Activated CD4-positive, alpha-beta memory T cell treated with anti-CD3 and anti-CD28 coated beads, Interleukin-2, amount 10 ng/mL, durations not matched to agents 7 days and 5 days (primary cell): ENCODE data around the gene AFAP1L2. TPM values are rescaled to one million over a fixed set of nuclear protein-coding genes. Genes with fewer than 3 reads are reported as not detected.

Experiments
- CTCF ChIA-PET: fragments of 350-600 bp; sonication (Branson Sonifier 250); formaldehyde crosslinking; loops from one replicate; lab custom pipeline; 2021; ENCODE audit warnings: antibody characterized with exemption, inconsistent platforms; lab: Charles Lee
- POLR2A ChIA-PET: fragments of 350-600 bp; sonication (Branson Sonifier 250); formaldehyde crosslinking; loops from one replicate; lab custom pipeline; 2021; ENCODE audit warnings: antibody characterized with exemption; lab: Charles Lee
- DNase-seq: peaks from one replicate; pipeline ENCODE4 v3.0.0-alpha.2; 2020
- H3K27ac Mint-ChIP-seq: one replicate; pipeline ENCODE4 v1.8.0; 2021; ENCODE audit warnings: mild to moderate bottlenecking, mixed read lengths
- H3K27me3 Mint-ChIP-seq: one replicate; pipeline ENCODE4 v1.8.0; 2021; ENCODE audit warnings: mixed read lengths
- H3K36me3 Mint-ChIP-seq: one replicate; pipeline ENCODE4 v1.8.0; 2021; ENCODE audit warnings: low read depth, mixed read lengths
- H3K4me1 Mint-ChIP-seq: one replicate; pipeline ENCODE4 v1.8.0; 2021; ENCODE audit warnings: mixed read lengths
- H3K4me3 Mint-ChIP-seq: one replicate; pipeline ENCODE4 v1.8.0; 2021; ENCODE audit warnings: mild to moderate bottlenecking, mixed read lengths
- H3K9me3 Mint-ChIP-seq: one replicate; pipeline ENCODE4 v1.8.0; 2021; ENCODE audit warnings: mixed read lengths
- total RNA-seq, 2 experiments: library from RNA; stranded (reverse); gene quantifications; one replicate each; pipeline ENCODE4 v1.2.3, GENCODE V29; 2021

Gene AFAP1L2
- total RNA-seq, 2 experiments from 2014 or later, result 1.5 to 1.9 TPM

- H3K4me1 Mint-ChIP-seq, result no peaks in the 10 kb centered on the region
- no peaks in the 10 kb centered on the region for H3K36me3 Mint-ChIP-seq
- H3K27ac Mint-ChIP-seq, result no peak overlapping the region
- no peak for DNase-seq
- no peaks in the 10 kb centered on the region for H3K9me3 Mint-ChIP-seq
- H3K4me3 Mint-ChIP-seq, result no peak overlapping the region
- ChIA-PET POLR2A (no interaction called here), CTCF (interaction anchor here (1.3 kb wide), 1 partner anchor 72 kb away, joined by 3 read pairs; no protein-coding TSS in a partner anchor)
- peaks cover 36% of the 10 kb centered on the region for H3K27me3 Mint-ChIP-seq
These were observed 27.8 kb downstream of the AFAP1L2 start for GRCh38 chr10:114376523-114376922.

- no peak overlapping the region for H3K27ac Mint-ChIP-seq
- no peaks in the 10 kb centered on the region for H3K36me3 Mint-ChIP-seq
- peaks cover 23% of the 10 kb centered on the region for H3K27me3 Mint-ChIP-seq
- ChIA-PET CTCF (interaction anchor here (1.0 to 1.3 kb wide), 2 partner anchors 71 kb away, joined by 3 read pairs; no protein-coding TSS in a partner anchor), POLR2A (no interaction called here)
- H3K9me3 Mint-ChIP-seq, result no peaks in the 10 kb centered on the region
- DNase-seq, result no peak
- peaks cover 2% of the 10 kb centered on the region for H3K4me1 Mint-ChIP-seq
- H3K4me3 Mint-ChIP-seq, result no peak overlapping the region
These were observed 29.3 kb downstream of the AFAP1L2 start for GRCh38 chr10:114375047-114375446.

GRCh38 chr10:114374053-114374791 is 30.1 kb downstream of the AFAP1L2 start:
- Mint-ChIP-seq H3K27me3 (peaks cover 18% of the 10 kb centered on the region), H3K9me3 (no peaks in the 10 kb centered on the region), H3K4me3 (no peak overlapping the region), H3K36me3 (no peaks in the 10 kb centered on the region), H3K27ac (no peak overlapping the region), H3K4me1 (peaks cover 7% of the 10 kb centered on the region)
- DNase-seq, result no peak
- POLR2A ChIA-PET, result no interaction called here
- CTCF ChIA-PET, result interaction anchor here (1.0 kb wide), 1 partner anchor 71 kb away, joined by 3 read pairs; no protein-coding TSS in a partner anchor

- Mint-ChIP-seq H3K36me3 (no peaks in the 10 kb centered on the region), H3K27ac (no peak overlapping the region), H3K4me3 (no peak overlapping the region), H3K27me3 (peaks cover 17% of the 10 kb centered on the region), H3K9me3 (no peaks in the 10 kb centered on the region), H3K4me1 (peaks cover 7% of the 10 kb centered on the region)
- ChIA-PET POLR2A (no interaction called here), CTCF (no interaction called here)
- DNase-seq, result no peak
These were observed 30.7 kb downstream of the AFAP1L2 start for GRCh38 chr10:114373631-114374030.

GRCh38 chr10:114372995-114373394 is 31.3 kb downstream of the AFAP1L2 start:
- H3K27me3 Mint-ChIP-seq, result peaks cover 14% of the 10 kb centered on the region
- H3K4me3 Mint-ChIP-seq, result no peak overlapping the region
- H3K9me3 Mint-ChIP-seq, result no peaks in the 10 kb centered on the region
- ChIA-PET POLR2A (no interaction called here), CTCF (no interaction called here)
- H3K36me3 Mint-ChIP-seq, result no peaks in the 10 kb centered on the region
- DNase-seq, result no peak
- H3K4me1 Mint-ChIP-seq, result peaks cover 9% of the 10 kb centered on the region
- H3K27ac Mint-ChIP-seq, result no peak overlapping the region

- POLR2A ChIA-PET, result no interaction called here
- no peaks in the 10 kb centered on the region for H3K9me3 Mint-ChIP-seq
- H3K27me3 Mint-ChIP-seq, result peaks cover 11% of the 10 kb centered on the region
These were observed 32.1 kb downstream of the AFAP1L2 start for GRCh38 chr10:114372179-114372578.

GRCh38 chr10:114370966-114371365 is 33.3 kb downstream of the AFAP1L2 start:
- ChIA-PET CTCF (interaction anchor here (0.7 kb wide), 1 partner anchor 89 kb away, joined by 3 read pairs; no protein-coding TSS in a partner anchor), POLR2A (no interaction called here)

More at GRCh38 chr10:114372179-114372578, 32.1 kb downstream of the AFAP1L2 start:
- peaks cover 9% of the 10 kb centered on the region for H3K4me1 Mint-ChIP-seq
- no peak for DNase-seq
- CTCF ChIA-PET, result no interaction called here
- H3K27ac Mint-ChIP-seq, result no peak overlapping the region
- no peaks in the 10 kb centered on the region for H3K36me3 Mint-ChIP-seq
- no peak overlapping the region for H3K4me3 Mint-ChIP-seq

GRCh38 chr10:114370199-114370598 is 34.1 kb downstream of the AFAP1L2 start:
- Mint-ChIP-seq H3K27me3 (no peaks in the 10 kb centered on the region), H3K9me3 (no peaks in the 10 kb centered on the region), H3K4me3 (no peak overlapping the region), H3K36me3 (no peaks in the 10 kb centered on the region), H3K4me1 (peaks cover 9% of the 10 kb centered on the region), H3K27ac (no peak overlapping the region)
- no peak for DNase-seq
- POLR2A ChIA-PET, result no interaction called here
- CTCF ChIA-PET, result interaction anchor here (1.0 kb wide), 1 partner anchor 67 kb away, joined by 4 read pairs; no protein-coding TSS in a partner anchor

More at GRCh38 chr10:114370966-114371365, 33.3 kb downstream of the AFAP1L2 start:
- DNase-seq, result no peak
- no peaks in the 10 kb centered on the region for H3K9me3 Mint-ChIP-seq
- H3K27me3 Mint-ChIP-seq, result no peaks in the 10 kb centered on the region
- no peaks in the 10 kb centered on the region for H3K36me3 Mint-ChIP-seq
- no peak overlapping the region for H3K4me3 Mint-ChIP-seq
- no peak overlapping the region for H3K27ac Mint-ChIP-seq
- peaks cover 9% of the 10 kb centered on the region for H3K4me1 Mint-ChIP-seq

GRCh38 chr10:114368057-114368391 is 36.3 kb downstream of the AFAP1L2 start:
- Mint-ChIP-seq H3K4me3 (no peak overlapping the region), H3K4me1 (peaks cover 9% of the 10 kb centered on the region), H3K36me3 (no peaks in the 10 kb centered on the region), H3K9me3 (no peaks in the 10 kb centered on the region), H3K27me3 (peaks cover 2% of the 10 kb centered on the region), H3K27ac (no peak overlapping the region)
- ChIA-PET POLR2A (no interaction called here), CTCF (no interaction called here)
- DNase-seq, result no peak

GRCh38 chr10:114367351-114368056 is 36.8 kb downstream of the AFAP1L2 start:
- ChIA-PET POLR2A (no interaction called here), CTCF (no interaction called here)
- no peak overlapping the region for H3K4me3 Mint-ChIP-seq
- H3K36me3 Mint-ChIP-seq, result no peaks in the 10 kb centered on the region
- peaks cover 2% of the 10 kb centered on the region for H3K27me3 Mint-ChIP-seq
- H3K27ac Mint-ChIP-seq, result no peak overlapping the region
- DNase-seq, result no peak
- H3K9me3 Mint-ChIP-seq, result no peaks in the 10 kb centered on the region
- peaks cover 9% of the 10 kb centered on the region for H3K4me1 Mint-ChIP-seq

- DNase-seq, result no peak
- ChIA-PET CTCF (no interaction called here), POLR2A (no interaction called here)
- H3K9me3 Mint-ChIP-seq, result no peaks in the 10 kb centered on the region
- no peak overlapping the region for H3K4me3 Mint-ChIP-seq
- H3K36me3 Mint-ChIP-seq, result no peaks in the 10 kb centered on the region
- H3K27me3 Mint-ChIP-seq, result peaks cover 4% of the 10 kb centered on the region
- no peak overlapping the region for H3K27ac Mint-ChIP-seq
- peaks cover 4% of the 10 kb centered on the region for H3K4me1 Mint-ChIP-seq
These were observed 39.6 kb downstream of the AFAP1L2 start for GRCh38 chr10:114364726-114365125.

- no peak overlapping the region for H3K4me3 Mint-ChIP-seq
- peaks cover 9% of the 10 kb centered on the region for H3K27me3 Mint-ChIP-seq
- H3K4me1 Mint-ChIP-seq, result peaks cover 3% of the 10 kb centered on the region
- no peaks in the 10 kb centered on the region for H3K9me3 Mint-ChIP-seq
- CTCF ChIA-PET, result no interaction called here
- no peak overlapping the region for H3K27ac Mint-ChIP-seq
- H3K36me3 Mint-ChIP-seq, result no peaks in the 10 kb centered on the region
- DNase-seq, result no peak
- POLR2A ChIA-PET, result no interaction called here
These were observed 40.4 kb downstream of the AFAP1L2 start for GRCh38 chr10:114363745-114364454.

- peaks cover 9% of the 10 kb centered on the region for H3K27me3 Mint-ChIP-seq
- H3K27ac Mint-ChIP-seq, result no peak overlapping the region
- H3K36me3 Mint-ChIP-seq, result no peaks in the 10 kb centered on the region
- no peak for DNase-seq
- CTCF ChIA-PET, result no interaction called here
- H3K9me3 Mint-ChIP-seq, result no peaks in the 10 kb centered on the region
- H3K4me1 Mint-ChIP-seq, result no peaks in the 10 kb centered on the region
- POLR2A ChIA-PET, result no interaction called here
- H3K4me3 Mint-ChIP-seq, result no peak overlapping the region
These were observed 41.4 kb downstream of the AFAP1L2 start for GRCh38 chr10:114362826-114363355.
